HG03378 (cell line): ENCODE data around the gene L3MBTL2.
A peak's percentile ranks its signal among the peaks of the same experiment; 100 is the strongest.

Experiments used
- ATAC-seq: cut with Tn5 transposase; IDR thresholded peaks from one replicate; pipeline ENCODE4 v1.9.1; 2021; ENCODE audit warnings: mild to moderate bottlenecking, moderate library complexity; ENCODE audit not compliant: unreplicated experiment

Gene L3MBTL2

DNA sequence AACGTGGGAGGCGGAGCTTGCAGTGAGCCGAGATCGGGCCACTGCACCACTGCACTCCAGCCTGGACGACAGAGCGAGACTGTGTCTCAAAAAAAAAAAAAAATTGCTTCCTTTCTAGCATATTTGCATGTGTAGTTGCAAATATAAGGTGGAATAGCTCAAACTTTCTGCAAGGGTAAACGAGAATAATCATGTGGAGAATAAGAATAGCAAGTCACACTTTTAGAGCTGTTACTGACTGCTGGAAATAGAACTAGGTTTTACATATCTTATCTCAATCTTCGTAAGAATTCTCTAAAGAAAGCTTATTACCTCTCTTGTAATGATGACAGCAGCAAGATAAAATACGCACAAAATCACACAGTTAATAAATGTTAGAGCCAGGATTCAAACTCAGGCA is 1.6 kb downstream of the L3MBTL2 start:
- ATAC-seq, result no peak

DNA sequence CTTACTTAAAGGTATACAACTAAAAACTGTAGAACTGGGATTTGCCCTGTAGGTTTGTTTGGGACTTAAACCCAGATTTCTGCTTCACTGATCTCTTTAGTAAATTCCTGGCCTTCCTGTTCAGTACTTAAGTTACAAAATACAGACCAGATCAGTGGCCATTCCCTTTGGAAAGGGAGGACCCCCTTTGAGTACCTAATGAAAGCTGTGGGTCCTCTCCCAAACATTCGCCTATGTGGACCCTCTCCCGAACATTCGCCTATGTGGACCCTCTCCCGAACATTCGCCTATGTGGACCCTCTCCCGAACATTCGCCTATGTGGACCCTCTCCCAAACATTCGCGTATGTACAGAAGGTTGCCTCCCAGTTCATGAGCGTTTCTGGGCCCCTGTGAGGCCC is 10.3 kb downstream of the L3MBTL2 start:
- no peak for ATAC-seq

GRCh38 chr22:41215926-41216325 is 10.8 kb downstream of the L3MBTL2 start:
- no peak for ATAC-seq

DNA sequence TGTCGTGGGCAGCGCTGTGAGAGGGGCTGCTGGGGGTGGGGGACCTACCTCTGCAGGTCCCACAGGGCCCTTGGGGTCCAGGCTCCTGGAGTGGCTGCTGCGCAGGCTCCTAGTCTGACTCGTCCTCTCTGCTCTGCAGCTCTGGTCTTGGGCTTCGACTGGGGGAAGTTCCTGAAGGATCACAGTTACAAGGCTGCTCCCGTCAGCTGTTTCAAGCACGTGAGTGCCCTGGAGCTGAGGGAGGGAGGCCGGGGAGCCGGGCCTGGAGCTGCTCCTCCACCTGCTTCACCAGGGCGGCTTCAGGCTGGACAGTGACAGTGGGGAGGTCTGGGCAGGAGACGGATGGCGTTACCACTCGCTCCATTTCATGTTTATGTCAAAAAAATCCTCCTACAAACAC is 11.9 kb downstream of the L3MBTL2 start:
- no peak for ATAC-seq

GRCh38 chr22:41217553-41218157 is 12.5 kb downstream of the L3MBTL2 start:
- no peak for ATAC-seq

- no peak for ATAC-seq
These were observed 17.9 kb downstream of the L3MBTL2 start for GRCh38 chr22:41222846-41223507.

- ATAC-seq, result no peak
These were observed 18.4 kb downstream of the L3MBTL2 start for GRCh38 chr22:41223535-41223934.

GRCh38 chr22:41226723-41227655 is 21.9 kb downstream of the L3MBTL2 start:
- ATAC-seq, result no peak

- no peak for ATAC-seq
These were observed 24.1 kb downstream of the L3MBTL2 start for GRCh38 chr22:41229215-41229614.

DNA sequence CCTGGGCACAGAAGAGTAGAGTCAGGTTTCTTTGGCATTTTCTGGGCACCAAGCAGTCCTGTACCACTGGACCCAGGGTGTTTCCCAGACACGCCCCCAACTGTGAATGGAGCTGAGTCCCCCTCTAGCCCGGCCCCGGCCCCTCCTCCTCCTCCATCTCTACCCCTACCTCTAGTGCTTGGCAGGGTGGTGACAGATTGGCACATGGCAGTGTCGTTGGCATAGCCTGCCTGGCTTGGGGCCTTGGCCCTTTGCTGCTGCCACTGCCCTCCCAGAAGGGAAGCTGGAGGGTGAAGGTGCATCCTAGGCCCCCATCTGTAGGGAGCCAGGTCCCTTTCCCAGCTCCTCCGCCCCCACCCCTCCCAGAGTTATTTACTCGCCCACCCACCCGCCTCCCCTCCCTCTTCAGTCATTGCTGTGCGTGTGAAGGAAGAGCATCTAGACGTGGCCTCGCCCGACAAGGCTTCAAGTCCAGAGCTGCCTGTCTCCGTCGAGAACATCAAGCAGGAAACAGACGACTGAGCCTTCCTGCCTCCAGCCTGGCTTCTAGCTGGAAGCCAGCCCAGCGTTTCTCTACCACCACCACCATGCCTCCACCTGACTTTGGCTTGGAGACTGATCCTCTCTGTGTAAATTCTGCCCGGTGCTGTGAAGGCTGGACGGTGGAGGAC is 24.8 kb downstream of the L3MBTL2 start:
- no peak for ATAC-seq

GRCh38 chr22:41230401-41230785 is 25.3 kb downstream of the L3MBTL2 start:
- no peak for ATAC-seq

- no peak for ATAC-seq
These were observed 26.3 kb downstream of the L3MBTL2 start for GRCh38 chr22:41231369-41231768.

GRCh38 chr22:41234815-41235695 is 29.9 kb downstream of the L3MBTL2 start:
- no peak for ATAC-seq

- ATAC-seq, result no peak
These were observed 32.1 kb downstream of the L3MBTL2 start for GRCh38 chr22:41237036-41237706.

GRCh38 chr22:41237707-41238569 is 32.8 kb downstream of the L3MBTL2 start:
- ATAC-seq, result peak; percentile 51

- no peak for ATAC-seq
These were observed 33.7 kb downstream of the L3MBTL2 start for GRCh38 chr22:41238570-41239442.

DNA sequence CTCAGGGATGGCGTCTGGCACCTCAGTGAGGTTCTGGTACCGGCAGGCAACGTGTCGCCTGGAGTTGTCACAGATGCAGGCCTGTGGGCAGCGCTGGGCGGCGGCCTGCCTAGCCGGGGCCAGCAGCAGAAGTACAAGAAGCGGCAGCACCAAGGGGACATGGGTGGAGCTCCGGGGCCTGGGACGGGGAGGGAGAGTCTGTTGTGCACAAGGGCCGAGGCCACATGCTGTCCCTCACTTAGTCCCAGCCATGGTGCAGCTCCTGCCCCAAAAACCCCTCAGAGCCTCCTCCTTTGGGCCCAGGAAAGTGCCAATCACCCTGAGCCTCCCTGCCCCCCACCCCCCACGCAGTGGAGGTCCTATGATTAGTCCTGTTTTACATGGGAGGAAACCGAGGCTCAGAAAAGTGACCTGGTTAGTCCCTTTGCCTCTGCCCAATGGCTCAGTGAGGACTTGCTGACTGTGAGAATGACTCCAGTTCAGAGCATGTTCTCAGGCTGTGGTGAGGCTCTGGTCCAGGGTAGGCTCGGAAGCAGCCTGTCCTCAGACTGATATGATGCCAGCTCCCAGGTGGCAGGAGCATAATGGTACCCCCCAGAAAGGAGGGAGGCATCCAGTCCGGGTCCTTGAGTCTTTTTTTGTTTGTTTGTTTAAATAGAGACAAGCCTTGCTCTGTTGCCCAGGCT is 34.5 kb downstream of the L3MBTL2 start:
- no peak for ATAC-seq
